ENCODE data around the gene CEP20.

DNA sequence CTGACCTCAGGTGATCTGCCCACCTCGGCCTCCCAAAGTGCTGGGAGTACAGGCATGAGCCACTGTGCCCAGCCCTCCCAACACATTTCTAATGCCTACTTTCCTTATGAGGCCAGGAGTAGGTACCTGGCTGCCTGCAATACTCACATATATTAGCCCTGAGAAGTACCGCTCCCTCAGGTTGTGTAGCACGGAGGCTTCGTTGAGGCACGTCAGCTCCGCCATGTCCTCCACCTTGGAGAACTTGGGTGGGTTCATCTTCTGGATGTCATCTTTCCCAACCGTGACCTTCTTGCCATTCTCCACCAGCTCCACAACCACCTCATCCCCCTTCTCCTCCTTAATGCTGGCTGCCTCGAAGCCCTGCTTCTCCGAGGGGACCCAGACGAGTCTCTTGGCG lies 50.6 kb downstream of the CEP20 start:
- TF ChIP-seq CTCF (IDR thresholded peaks at IDR 0.05) (no peak), EZH2 (IDR thresholded peaks at IDR 0.05; ENCODE audit: borderline replicate concordance, insufficient read depth, low read depth, low read length, poor library complexity, severe bottlenecking) (no peak)

Measured in B cell (primary cell).